GM19395 (cell line): ENCODE results near the gene C1orf87.

Experiments
- ATAC-seq: cut with Tn5 transposase; IDR thresholded peaks from one replicate; pipeline ENCODE4 v1.9.1; 2021; ENCODE audit warnings: mild to moderate bottlenecking, moderate library complexity; ENCODE audit not compliant: unreplicated experiment

The C1orf87 gene

GRCh38 chr1:59952065-59952464 lies 121.5 kb downstream of the C1orf87 start:
- no peak for ATAC-seq

- no peak for ATAC-seq
Observed at GRCh38 chr1:59949648-59950047, 123.9 kb downstream of the C1orf87 start.

- ATAC-seq = no peak
Observed at GRCh38 chr1:59948990-59949389, 124.6 kb downstream of the C1orf87 start.

- peak; percentile 96 for ATAC-seq
Observed at GRCh38 chr1:59947047-59947938, 126.3 kb downstream of the C1orf87 start.

DNA sequence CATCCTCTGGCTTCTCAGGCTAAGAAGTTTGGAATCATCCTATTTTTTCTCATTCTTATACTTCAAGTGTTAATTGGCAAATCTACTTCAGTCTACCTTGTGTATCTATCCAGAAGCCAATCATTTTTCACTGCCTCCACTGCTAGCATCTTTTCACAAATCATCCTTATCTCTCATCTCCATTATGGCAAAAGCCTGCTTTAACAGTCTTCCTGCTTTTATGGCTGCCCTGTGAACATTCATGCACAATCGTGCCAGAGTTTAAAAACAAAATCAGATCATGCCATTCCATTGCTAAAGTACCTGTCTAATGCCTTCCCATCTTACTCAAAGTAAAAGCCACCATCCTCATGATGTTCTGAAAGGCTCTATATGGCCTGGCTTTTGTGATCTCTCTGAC lies 127.8 kb downstream of the C1orf87 start:
- no peak for ATAC-seq
